Calu3 (cell line): ENCODE measurements around the gene PARVB. TPM values are rescaled to one million over a fixed set of nuclear protein-coding genes. Genes with fewer than 3 reads are reported as not detected.

Experiments used
- BruUV-seq: library from RNA; stranded (reverse); fragments of 400-500 nt; replicated peaks from 2 replicates; lab custom pipeline; 2021; lab: Mats Ljungman, UMichigan
- CTCF ChIA-PET: fragments of 300-600 bp; sonication (Branson Sonifier 250); formaldehyde crosslinking; loops from one replicate; lab custom pipeline; 2022; ENCODE audit warnings: antibody characterized with exemption; lab: Charles Lee
- DNase-seq: peaks from one replicate; pipeline ENCODE4 v3.0.0; 2022
- H3K27ac Mint-ChIP-seq: one replicate; pipeline ENCODE4 v1.8.0; 2022; ENCODE audit warnings: mixed read lengths; ENCODE audit not compliant: unreplicated experiment
- H3K27me3 Mint-ChIP-seq: one replicate; pipeline ENCODE4 v1.8.0; 2022; ENCODE audit warnings: mixed read lengths; ENCODE audit not compliant: unreplicated experiment
- H3K36me3 Mint-ChIP-seq: one replicate; pipeline ENCODE4 v1.8.0; 2022; ENCODE audit warnings: mild to moderate bottlenecking, moderate library complexity, mixed read lengths; ENCODE audit not compliant: insufficient read depth, unreplicated experiment
- H3K4me1 Mint-ChIP-seq: one replicate; pipeline ENCODE4 v1.8.0; 2022; ENCODE audit warnings: mild to moderate bottlenecking, low read depth, mixed read lengths; ENCODE audit not compliant: unreplicated experiment
- H3K4me3 Mint-ChIP-seq: one replicate; pipeline ENCODE4 v1.8.0; 2022; ENCODE audit warnings: mild to moderate bottlenecking, low read depth, moderate library complexity, mixed read lengths; ENCODE audit not compliant: unreplicated experiment
- H3K9me3 Mint-ChIP-seq: one replicate; pipeline ENCODE4 v1.8.0; 2022; ENCODE audit warnings: low read depth, mixed read lengths; ENCODE audit not compliant: unreplicated experiment
- intact Hi-C: fragments of 100-400 bp; cut with micrococcal nuclease; formaldehyde crosslinking; loops from one replicate; pipeline ENCODE4 v1.10.0; 2022; ENCODE audit not compliant: unreplicated experiment
- total RNA-seq: library from RNA; stranded (reverse); gene quantifications from 2 replicates; pipeline ENCODE4 v1.2.3, GENCODE V29; 2022
- TF ChIP-seq, protein P1 (sequence below): fragments of 200-600 bp; IDR thresholded peaks from one replicate; pipeline ENCODE4 v1.8.0; 2022; ENCODE audit warnings: antibody characterized with exemption; ENCODE audit not compliant: unreplicated experiment

Gene PARVB
- total RNA-seq, 1 experiment from 2014 or later = 15.6 TPM

GRCh38 chr22:44144046-44144569 is 120.0 kb downstream of the PARVB start:
- H3K4me3 Mint-ChIP-seq = no peak overlapping the region
- no peaks in the 10 kb centered on the region for H3K4me1 Mint-ChIP-seq
- BruUV-seq = no TSS peak
- TF ChIP-seq, protein P1, sequence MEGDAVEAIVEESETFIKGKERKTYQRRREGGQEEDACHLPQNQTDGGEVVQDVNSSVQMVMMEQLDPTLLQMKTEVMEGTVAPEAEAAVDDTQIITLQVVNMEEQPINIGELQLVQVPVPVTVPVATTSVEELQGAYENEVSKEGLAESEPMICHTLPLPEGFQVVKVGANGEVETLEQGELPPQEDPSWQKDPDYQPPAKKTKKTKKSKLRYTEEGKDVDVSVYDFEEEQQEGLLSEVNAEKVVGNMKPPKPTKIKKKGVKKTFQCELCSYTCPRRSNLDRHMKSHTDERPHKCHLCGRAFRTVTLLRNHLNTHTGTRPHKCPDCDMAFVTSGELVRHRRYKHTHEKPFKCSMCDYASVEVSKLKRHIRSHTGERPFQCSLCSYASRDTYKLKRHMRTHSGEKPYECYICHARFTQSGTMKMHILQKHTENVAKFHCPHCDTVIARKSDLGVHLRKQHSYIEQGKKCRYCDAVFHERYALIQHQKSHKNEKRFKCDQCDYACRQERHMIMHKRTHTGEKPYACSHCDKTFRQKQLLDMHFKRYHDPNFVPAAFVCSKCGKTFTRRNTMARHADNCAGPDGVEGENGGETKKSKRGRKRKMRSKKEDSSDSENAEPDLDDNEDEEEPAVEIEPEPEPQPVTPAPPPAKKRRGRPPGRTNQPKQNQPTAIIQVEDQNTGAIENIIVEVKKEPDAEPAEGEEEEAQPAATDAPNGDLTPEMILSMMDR = no peak
- H3K9me3 Mint-ChIP-seq = no peaks in the 10 kb centered on the region
- no peak overlapping the region for H3K27ac Mint-ChIP-seq
- no peaks in the 10 kb centered on the region for H3K27me3 Mint-ChIP-seq
- H3K36me3 Mint-ChIP-seq = no peaks in the 10 kb centered on the region
- DNase-seq = no peak
- CTCF ChIA-PET = no interaction called here
- intact Hi-C loops = no loop called here

- Mint-ChIP-seq H3K27ac (no peak overlapping the region), H3K36me3 (no peaks in the 10 kb centered on the region), H3K4me1 (no peaks in the 10 kb centered on the region), H3K27me3 (no peaks in the 10 kb centered on the region), H3K9me3 (no peaks in the 10 kb centered on the region), H3K4me3 (no peak overlapping the region)
- CTCF ChIA-PET = no interaction called here
- intact Hi-C loops = no loop called here
- DNase-seq = no peak
- BruUV-seq = no TSS peak
- TF ChIP-seq, protein P1 = no peak
These were observed 121.4 kb downstream of the PARVB start for GRCh38 chr22:44145544-44145943.

- CTCF ChIA-PET = no interaction called here
- H3K4me3 Mint-ChIP-seq = no peak overlapping the region
These were observed 122.2 kb downstream of the PARVB start for GRCh38 chr22:44146088-44146861.

GRCh38 chr22:44147008-44147645 is 123.0 kb downstream of the PARVB start:
- H3K36me3 Mint-ChIP-seq = no peaks in the 10 kb centered on the region
- TF ChIP-seq, protein P1 = no peak
- no peaks in the 10 kb centered on the region for H3K27me3 Mint-ChIP-seq
- no peak for DNase-seq
- CTCF ChIA-PET = no interaction called here
- H3K4me3 Mint-ChIP-seq = no peak overlapping the region
- no peaks in the 10 kb centered on the region for H3K9me3 Mint-ChIP-seq
- H3K4me1 Mint-ChIP-seq = no peaks in the 10 kb centered on the region
- no TSS peak for BruUV-seq
- no peak overlapping the region for H3K27ac Mint-ChIP-seq
- intact Hi-C loops = no loop called here

More at GRCh38 chr22:44146088-44146861, 122.2 kb downstream of the PARVB start:
- Mint-ChIP-seq H3K4me1 (no peaks in the 10 kb centered on the region), H3K9me3 (no peaks in the 10 kb centered on the region), H3K36me3 (no peaks in the 10 kb centered on the region), H3K27me3 (no peaks in the 10 kb centered on the region), H3K27ac (no peak overlapping the region)
- BruUV-seq = no TSS peak
- TF ChIP-seq, protein P1 = no peak
- intact Hi-C loops = no loop called here
- DNase-seq = no peak
